Body of pancreas (tissue), 4 donors: ENCODE results near the gene GPC1. TPM values are rescaled to one million over a fixed set of nuclear protein-coding genes. Genes with fewer than 3 reads are reported as not detected.

ENCODE experiments used
- ATAC-seq: fragments of 150-250 bp; one replicate; pipeline ENCODE4 v1.9.1; 2016
- DNase-seq, 4 donors: peaks; one replicate each; pipeline ENCODE4 v3.0.0-alpha.2; 2019
- H3K27ac ChIP-seq, 4 donors: fragments of 200-600 bp; sonication (generic); 1 replicate in 3 of 4; 2 replicates in 1 of 4; pipeline versions ENCODE4 v1.5.1 to v1.6.1; 2016 to 2019; ENCODE audit warnings: mild to moderate bottlenecking in 1 of 4, mixed read lengths in 1 of 4, moderate library complexity in 1 of 4
- H3K27me3 ChIP-seq, 2 donors: fragments of 200-600 bp; sonication (generic); one replicate each; pipeline ENCODE4 v1.6.0; 2016; ENCODE audit warnings: mild to moderate bottlenecking in 1 of 2
- H3K36me3 ChIP-seq, 2 donors: fragments of 200-600 bp; sonication (generic); replicated peaks in 1 of 2; 2 replicates each; pipeline ENCODE4 v1.5.1; 2016; ENCODE audit warnings: low read depth in 2 of 2; ENCODE audit not compliant: insufficient read depth in 1 of 2
- H3K4me1 ChIP-seq: fragments of 200-600 bp; sonication (generic); one replicate; pipeline ENCODE4 v1.6.0; 2016
- H3K4me3 ChIP-seq, 2 donors: fragments of 200-600 bp; sonication (generic); 1 replicate in 1 of 2; 2 replicates in 1 of 2; pipeline ENCODE4 v1.5.1; 2016 to 2019
- H3K9me3 ChIP-seq, 3 donors: fragments of 200-600 bp; sonication (generic); 1 replicate in 2 of 3; 2 replicates in 1 of 3; pipeline ENCODE4 v1.5.1; 2016
- CTCF ChIP-seq, 7 experiments: fragments of 450-650 bp in 4 of 7; fragments of 200-600 bp in 3 of 7; sonication (generic) in 3 of 7; IDR thresholded peaks; one replicate each; pipeline ENCODE4 v1.5.1; 2016 to 2019; ENCODE audit warnings: antibody characterized with exemption in 7 of 7
- POLR2A ChIP-seq, 3 donors: fragments of 450-650 bp; IDR thresholded peaks; one replicate each; pipeline ENCODE4 v1.6.1; 2016; ENCODE audit warnings: antibody characterized with exemption in 3 of 3, mild to moderate bottlenecking in 2 of 3
- WGBS, 2 donors: methylation state at CpG; one replicate each; pipeline ENCODE4 v1.1.5; 2017; 5-methylcytosine and 5-hydroxymethylcytosine counted together
- intact Hi-C: fragments of 100-400 bp; cut with DNase I; formaldehyde crosslinking; loops from one replicate; pipeline ENCODE4 v1.15.1; 2023
- total RNA-seq, 2 donors: library from RNA; depleted of rRNA; stranded (reverse); fragments of >200 nt; gene quantifications; one replicate each; pipeline ENCODE4 v1.1.0, GENCODE V29; 2016

Gene GPC1
- total RNA-seq, 2 donors from 2014 or later, result 23.3 to 30.7 TPM

GRCh38 chr2:240478346-240479110, 43.1 kb downstream of the GPC1 start:
- intact Hi-C loops, result no loop called here
- no peak for TF ChIP-seq CTCF (IDR thresholded peaks at IDR 0.05)
- TF ChIP-seq POLR2A (IDR thresholded peaks at IDR 0.05), result no peak
- DNase-seq (no peak), ATAC-seq (no peak)
- Histone ChIP-seq H3K9me3 (no peaks in the 10 kb centered on the region), H3K4me1 (no peaks in the 10 kb centered on the region), H3K27me3 (no peaks in the 10 kb centered on the region), H3K4me3 (no peak overlapping the region), H3K36me3 (no peaks in the 10 kb centered on the region), H3K27ac (no peak overlapping the region)
- 90 to 97% methylated on average over 19 to 21 of the region's 21 CpGs for WGBS, 2 donors

- no peak for ATAC-seq
- intact Hi-C loops, result no loop called here
- no peaks in the 10 kb centered on the region for H3K27me3 ChIP-seq
Observed at GRCh38 chr2:240479111-240479501, 43.6 kb downstream of the GPC1 start.

DNA sequence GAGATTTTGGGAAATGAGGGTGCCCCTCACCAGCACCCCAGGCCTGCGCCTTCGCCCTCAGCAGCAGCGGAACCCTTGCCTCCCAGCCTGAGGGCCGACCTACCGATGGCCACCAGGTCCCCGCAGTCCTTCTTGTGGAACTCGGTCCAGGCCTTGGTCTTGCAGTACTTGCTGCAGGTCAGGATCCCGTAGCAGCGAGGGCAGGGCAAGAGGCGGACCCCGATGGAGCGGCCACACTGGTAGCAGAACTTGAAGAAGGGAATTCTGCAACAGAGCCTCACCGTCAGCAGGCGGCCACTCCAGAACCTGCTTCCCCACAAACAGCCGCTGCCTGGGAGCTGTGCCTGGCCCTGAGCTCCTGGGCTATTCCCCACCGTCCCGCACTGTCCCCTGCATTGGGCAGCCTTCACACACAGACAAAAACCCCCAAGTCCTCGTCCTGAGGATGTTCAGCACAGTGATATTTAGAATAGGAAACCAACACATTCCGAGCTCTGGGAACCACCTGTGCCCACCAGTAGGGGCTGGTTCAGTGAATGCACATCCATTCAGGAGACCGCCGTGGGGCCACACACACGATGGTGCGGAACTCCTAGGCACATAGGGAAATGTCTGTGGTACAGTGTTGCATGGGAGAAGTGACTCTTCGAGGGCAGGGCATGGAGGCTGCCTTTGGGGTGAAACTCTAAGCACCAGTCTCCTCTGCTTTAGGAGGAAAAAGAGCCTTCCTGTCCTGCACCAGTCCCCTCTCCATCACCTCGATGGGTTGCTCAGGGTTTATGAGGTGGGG, 45.6 kb downstream of the GPC1 start:
- no peak for ATAC-seq
- Histone ChIP-seq H3K4me1 (no peaks in the 10 kb centered on the region), H3K9me3 (no peaks in the 10 kb centered on the region), H3K27me3 (no peaks in the 10 kb centered on the region), H3K27ac (no peak overlapping the region), H3K4me3 (no peak overlapping the region), H3K36me3 (no peaks in the 10 kb centered on the region)
- no peak for DNase-seq
- intact Hi-C loops, result no loop called here
- 89 to 92% methylated on average over 19 to 25 of the region's 25 CpGs for WGBS, 2 donors
- TF ChIP-seq POLR2A (IDR thresholded peaks at IDR 0.05), result no peak
- TF ChIP-seq CTCF (IDR thresholded peaks at IDR 0.05), result no peak

More at GRCh38 chr2:240479111-240479501, 43.6 kb downstream of the GPC1 start:
- Histone ChIP-seq H3K27ac (no peak overlapping the region), H3K4me1 (no peaks in the 10 kb centered on the region), H3K4me3 (no peak overlapping the region), H3K9me3 (no peaks in the 10 kb centered on the region), H3K36me3 (no peaks in the 10 kb centered on the region)
- TF ChIP-seq CTCF (IDR thresholded peaks at IDR 0.05) (no peak), POLR2A (IDR thresholded peaks at IDR 0.05) (no peak)
- WGBS, 2 donors, result 89 to 92% methylated on average over 6 to 12 of the region's 12 CpGs
- DNase-seq, result no peak

GRCh38 chr2:240481720-240482119, 46.3 kb downstream of the GPC1 start:
- H3K4me3 ChIP-seq, result no peak overlapping the region
- H3K27me3 ChIP-seq, result no peaks in the 10 kb centered on the region
- H3K36me3 ChIP-seq, result no peaks in the 10 kb centered on the region
- TF ChIP-seq POLR2A (IDR thresholded peaks at IDR 0.05) (no peak), CTCF (IDR thresholded peaks at IDR 0.05) (no peak)
- no peaks in the 10 kb centered on the region for H3K4me1 ChIP-seq
- peak; percentile 24 for ATAC-seq
- H3K27ac ChIP-seq, result no peak overlapping the region
- DNase-seq, result no peak
- no peaks in the 10 kb centered on the region for H3K9me3 ChIP-seq
- intact Hi-C loops, result no loop called here
- 91 to 93% methylated on average over 3 to 4 of the region's 5 CpGs for whole genome bisulfite sequencing, 2 donors
